Adrenal gland (tissue), 5 donors: Measurements from ENCODE around the gene AP4E1.

Experiments
- POLR2A ChIP-seq, 2 donors: fragments of 450-650 bp; IDR thresholded peaks; one replicate each; pipeline ENCODE4 v1.6.1; 2017; ENCODE audit warnings: antibody characterized with exemption in 2 of 2, mild to moderate bottlenecking in 2 of 2, moderate library complexity in 1 of 2
- TF ChIP-seq, protein P1 (sequence below), 6 experiments: fragments of 450-650 bp in 4 of 6; fragments of 200-600 bp in 2 of 6; sonication (generic) in 1 of 6; IDR thresholded peaks; 1 replicate in 5 of 6; 2 replicates in 1 of 6; pipeline versions ENCODE4 v1.5.1 to v1.8.0; 2016 to 2021; ENCODE audit warnings: antibody characterized with exemption in 6 of 6, mild to moderate bottlenecking in 2 of 6, moderate library complexity in 1 of 6
- donor health status: DM: no; HTN: no; CAD: no.

DNA sequence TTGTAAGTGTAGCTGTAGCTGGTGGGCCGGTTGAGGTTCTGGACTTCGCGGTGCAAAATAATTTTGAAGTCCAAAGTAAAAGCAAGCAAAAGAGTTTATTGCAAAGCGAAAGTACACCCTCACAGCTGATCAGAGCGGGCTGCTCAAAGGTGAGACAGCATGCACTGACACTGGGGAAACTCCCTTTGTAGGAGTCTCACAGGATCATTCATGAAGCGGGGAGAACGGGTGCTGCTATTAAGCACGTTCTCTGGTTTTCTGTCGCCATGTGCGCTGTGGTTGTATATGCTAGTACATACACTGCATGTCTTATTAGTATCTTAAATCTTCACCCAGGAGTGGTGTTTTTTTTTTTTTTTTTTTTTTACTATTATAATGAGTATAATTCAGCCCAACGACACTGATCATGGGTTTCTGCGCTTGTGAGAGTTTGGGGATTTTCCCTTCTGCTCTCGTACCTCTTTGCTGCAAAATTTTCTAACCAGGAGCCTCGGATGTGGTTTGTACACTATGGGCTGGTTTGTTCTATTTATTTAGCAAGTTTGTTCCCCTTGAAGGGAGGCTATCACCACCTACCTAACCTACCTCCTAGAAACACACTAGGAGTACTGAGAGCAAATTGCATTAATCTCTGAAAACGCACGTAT is 1.4 kb upstream of the AP4E1 start:
- TF ChIP-seq POLR2A (IDR thresholded peaks at IDR 0.05): no peak
- TF ChIP-seq, protein P1, sequence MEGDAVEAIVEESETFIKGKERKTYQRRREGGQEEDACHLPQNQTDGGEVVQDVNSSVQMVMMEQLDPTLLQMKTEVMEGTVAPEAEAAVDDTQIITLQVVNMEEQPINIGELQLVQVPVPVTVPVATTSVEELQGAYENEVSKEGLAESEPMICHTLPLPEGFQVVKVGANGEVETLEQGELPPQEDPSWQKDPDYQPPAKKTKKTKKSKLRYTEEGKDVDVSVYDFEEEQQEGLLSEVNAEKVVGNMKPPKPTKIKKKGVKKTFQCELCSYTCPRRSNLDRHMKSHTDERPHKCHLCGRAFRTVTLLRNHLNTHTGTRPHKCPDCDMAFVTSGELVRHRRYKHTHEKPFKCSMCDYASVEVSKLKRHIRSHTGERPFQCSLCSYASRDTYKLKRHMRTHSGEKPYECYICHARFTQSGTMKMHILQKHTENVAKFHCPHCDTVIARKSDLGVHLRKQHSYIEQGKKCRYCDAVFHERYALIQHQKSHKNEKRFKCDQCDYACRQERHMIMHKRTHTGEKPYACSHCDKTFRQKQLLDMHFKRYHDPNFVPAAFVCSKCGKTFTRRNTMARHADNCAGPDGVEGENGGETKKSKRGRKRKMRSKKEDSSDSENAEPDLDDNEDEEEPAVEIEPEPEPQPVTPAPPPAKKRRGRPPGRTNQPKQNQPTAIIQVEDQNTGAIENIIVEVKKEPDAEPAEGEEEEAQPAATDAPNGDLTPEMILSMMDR (IDR thresholded peaks at IDR 0.05): no peak
